Measurements from ENCODE around the gene TMEM108.

TMEM108 gene

GRCh38 chr3:133271042-133271441 is 232.9 kb downstream of the TMEM108 start:
- Histone ChIP-seq H2BK120ac (ENCODE audit: insufficient read depth, low read length, poor library complexity) (no peak overlapping the region), H3K18ac (ENCODE audit: low read length) (no peak overlapping the region), H4K8ac (ENCODE audit: low read depth, low read length) (no peak overlapping the region), H3K79me1 (ENCODE audit: low read length) (no peaks in the 10 kb centered on the region), H2BK5ac (ENCODE audit: low read depth, low read length, poor library complexity) (no peak overlapping the region), H3K4me3 (ENCODE audit: low read depth, low read length) (no peak overlapping the region), H3K4me2 (ENCODE audit: low read length) (no peak overlapping the region), H3K27me3 (ENCODE audit: insufficient read depth, low read length) (no peaks in the 10 kb centered on the region), H4K91ac (ENCODE audit: low read depth, low read length) (no peak overlapping the region), H3K4ac (ENCODE audit: low read depth, low read length) (no peak overlapping the region), H3K14ac (ENCODE audit: low read length) (no peak overlapping the region), H3K79me2 (ENCODE audit: control insufficient read depth, insufficient read depth, low read length, poor library complexity) (no peaks in the 10 kb centered on the region), H3K9ac (ENCODE audit: low read length) (no peak overlapping the region), H2BK12ac (ENCODE audit: low read length) (no peak overlapping the region), H3K36me3 (ENCODE audit: control insufficient read depth in 1 of 2, insufficient read depth in 2 of 2, low read length in 2 of 2) (no peaks in the 10 kb centered on the region), H4K12ac (ENCODE audit: low read depth, low read length) (no peak overlapping the region), H2AK5ac (ENCODE audit: low read length) (no peak overlapping the region), H3K23ac (ENCODE audit: low read length) (no peak overlapping the region), H2AFZ (ENCODE audit: insufficient read depth, low read length, poor library complexity) (no peak overlapping the region), H3K27ac (ENCODE audit: low read depth, low read length) (no peak overlapping the region), H3K9me3 (ENCODE audit: insufficient read depth, low read depth, low read length) (no peaks in the 10 kb centered on the region), H3K4me1 (ENCODE audit: control insufficient read depth in 1 of 2, insufficient read depth in 2 of 2, low read length in 2 of 2) (no peaks in the 10 kb centered on the region)
- WGBS (ENCODE audit: extremely low coverage, insufficient coverage, insufficient read length) = no CpG with 5 or more reads among the region's 3 CpGs
- no peak for DNase-seq

- no peak overlapping the region for H2BK12ac ChIP-seq (ENCODE audit: low read length)
- no peaks in the 10 kb centered on the region for H3K27me3 ChIP-seq (ENCODE audit: insufficient read depth, low read length)
- no peaks in the 10 kb centered on the region for H3K9me3 ChIP-seq (ENCODE audit: insufficient read depth, low read depth, low read length)
- WGBS (ENCODE audit: extremely low coverage, insufficient coverage, insufficient read length) = no CpG with 5 or more reads among the region's 4 CpGs
- no peak overlapping the region for H4K12ac ChIP-seq (ENCODE audit: low read depth, low read length)
- H3K4me3 ChIP-seq (ENCODE audit: low read depth, low read length) = no peak overlapping the region
- H2BK5ac ChIP-seq (ENCODE audit: low read depth, low read length, poor library complexity) = no peak overlapping the region
- H3K79me1 ChIP-seq (ENCODE audit: low read length) = no peaks in the 10 kb centered on the region
- H2AK5ac ChIP-seq (ENCODE audit: low read length) = no peak overlapping the region
- no peak for DNase-seq
- H3K4ac ChIP-seq (ENCODE audit: low read depth, low read length) = no peak overlapping the region
- no peaks in the 10 kb centered on the region for H3K36me3 ChIP-seq (ENCODE audit: control insufficient read depth in 1 of 2, insufficient read depth in 2 of 2, low read length in 2 of 2)
- H3K79me2 ChIP-seq (ENCODE audit: control insufficient read depth, insufficient read depth, low read length, poor library complexity) = no peaks in the 10 kb centered on the region
- H2AFZ ChIP-seq (ENCODE audit: insufficient read depth, low read length, poor library complexity) = no peak overlapping the region
- no peak overlapping the region for H3K18ac ChIP-seq (ENCODE audit: low read length)
- H3K14ac ChIP-seq (ENCODE audit: low read length) = no peak overlapping the region
- no peaks in the 10 kb centered on the region for H3K4me1 ChIP-seq (ENCODE audit: control insufficient read depth in 1 of 2, insufficient read depth in 2 of 2, low read length in 2 of 2)
- H3K23ac ChIP-seq (ENCODE audit: low read length) = no peak overlapping the region
- H4K8ac ChIP-seq (ENCODE audit: low read depth, low read length) = no peak overlapping the region
- H2BK120ac ChIP-seq (ENCODE audit: insufficient read depth, low read length, poor library complexity) = no peak overlapping the region
- no peak overlapping the region for H3K4me2 ChIP-seq (ENCODE audit: low read length)
- H3K27ac ChIP-seq (ENCODE audit: low read depth, low read length) = no peak overlapping the region
- H3K9ac ChIP-seq (ENCODE audit: low read length) = no peak overlapping the region
- no peak overlapping the region for H4K91ac ChIP-seq (ENCODE audit: low read depth, low read length)
These were observed 233.3 kb downstream of the TMEM108 start for GRCh38 chr3:133271539-133271938.

- Histone ChIP-seq H3K79me1 (ENCODE audit: low read length) (no peaks in the 10 kb centered on the region), H3K9me3 (ENCODE audit: insufficient read depth, low read depth, low read length) (peaks cover 2% of the 10 kb centered on the region), H3K4me1 (ENCODE audit: control insufficient read depth in 1 of 2, insufficient read depth in 2 of 2, low read length in 2 of 2) (no peaks in the 10 kb centered on the region), H3K36me3 (ENCODE audit: control insufficient read depth in 1 of 2, insufficient read depth in 2 of 2, low read length in 2 of 2) (no peaks in the 10 kb centered on the region), H3K4me2 (ENCODE audit: low read length) (no peak overlapping the region), H4K8ac (ENCODE audit: low read depth, low read length) (no peak overlapping the region), H2BK12ac (ENCODE audit: low read length) (no peak overlapping the region), H2AFZ (ENCODE audit: insufficient read depth, low read length, poor library complexity) (no peak overlapping the region), H4K12ac (ENCODE audit: low read depth, low read length) (no peak overlapping the region), H2AK5ac (ENCODE audit: low read length) (no peak overlapping the region), H3K9ac (ENCODE audit: low read length) (no peak overlapping the region), H3K27ac (ENCODE audit: low read depth, low read length) (no peak overlapping the region), H3K4me3 (ENCODE audit: low read depth, low read length) (no peak overlapping the region), H3K79me2 (ENCODE audit: control insufficient read depth, insufficient read depth, low read length, poor library complexity) (no peaks in the 10 kb centered on the region), H3K4ac (ENCODE audit: low read depth, low read length) (no peak overlapping the region), H3K14ac (ENCODE audit: low read length) (no peak overlapping the region), H2BK120ac (ENCODE audit: insufficient read depth, low read length, poor library complexity) (no peak overlapping the region), H3K27me3 (ENCODE audit: insufficient read depth, low read length) (no peaks in the 10 kb centered on the region), H4K91ac (ENCODE audit: low read depth, low read length) (no peak overlapping the region), H3K23ac (ENCODE audit: low read length) (no peak overlapping the region), H3K18ac (ENCODE audit: low read length) (no peak overlapping the region), H2BK5ac (ENCODE audit: low read depth, low read length, poor library complexity) (no peak overlapping the region)
- DNase-seq = no peak
- 100% methylated on average over 1 of the region's 2 CpGs for WGBS (ENCODE audit: extremely low coverage, insufficient coverage, insufficient read length)
These were observed 235.2 kb downstream of the TMEM108 start for GRCh38 chr3:133273346-133273745.

- Histone ChIP-seq H3K4me2 (ENCODE audit: low read length) (no peak overlapping the region), H4K12ac (ENCODE audit: low read depth, low read length) (no peak overlapping the region), H3K27ac (ENCODE audit: low read depth, low read length) (no peak overlapping the region), H2BK5ac (ENCODE audit: low read depth, low read length, poor library complexity) (no peak overlapping the region), H3K79me2 (ENCODE audit: control insufficient read depth, insufficient read depth, low read length, poor library complexity) (no peaks in the 10 kb centered on the region), H3K9ac (ENCODE audit: low read length) (no peak overlapping the region), H2AK5ac (ENCODE audit: low read length) (no peak overlapping the region), H4K91ac (ENCODE audit: low read depth, low read length) (no peak overlapping the region), H3K79me1 (ENCODE audit: low read length) (no peaks in the 10 kb centered on the region), H3K9me3 (ENCODE audit: insufficient read depth, low read depth, low read length) (peaks cover 2% of the 10 kb centered on the region), H3K36me3 (ENCODE audit: control insufficient read depth in 1 of 2, insufficient read depth in 2 of 2, low read length in 2 of 2) (no peaks in the 10 kb centered on the region), H3K4me3 (ENCODE audit: low read depth, low read length) (no peak overlapping the region), H3K18ac (ENCODE audit: low read length) (no peak overlapping the region), H2AFZ (ENCODE audit: insufficient read depth, low read length, poor library complexity) (no peak overlapping the region), H3K27me3 (ENCODE audit: insufficient read depth, low read length) (no peaks in the 10 kb centered on the region), H4K8ac (ENCODE audit: low read depth, low read length) (no peak overlapping the region), H2BK12ac (ENCODE audit: low read length) (no peak overlapping the region), H3K23ac (ENCODE audit: low read length) (no peak overlapping the region), H3K14ac (ENCODE audit: low read length) (no peak overlapping the region), H3K4ac (ENCODE audit: low read depth, low read length) (no peak overlapping the region), H3K4me1 (ENCODE audit: control insufficient read depth in 1 of 2, insufficient read depth in 2 of 2, low read length in 2 of 2) (no peaks in the 10 kb centered on the region), H2BK120ac (ENCODE audit: insufficient read depth, low read length, poor library complexity) (no peak overlapping the region)
- no peak for DNase-seq
These were observed 236.3 kb downstream of the TMEM108 start for GRCh38 chr3:133274477-133274876.

All from trophoblast cell (in vitro differentiated cells and primary cell).